Breast epithelium (tissue), 4 donors: ENCODE measurements around the gene UTP11. TPM values are rescaled to one million over a fixed set of nuclear protein-coding genes. Genes with fewer than 3 reads are reported as not detected.
A peak's percentile ranks its signal among the peaks of the same experiment; 100 is the strongest.

Experiments used
- DNase-seq, 2 donors: peaks; one replicate each; pipeline ENCODE4 v3.0.0-alpha.2; 2019; ENCODE audit warnings: low spot score in 2 of 2
- H3K27ac ChIP-seq, 2 donors: fragments of 200-600 bp; sonication (generic) in 1 of 2; one replicate each; pipeline ENCODE4 v1.5.1; 2016 to 2019; ENCODE audit warnings: mild to moderate bottlenecking in 1 of 2
- H3K27me3 ChIP-seq, 2 donors: fragments of 200-600 bp; sonication (generic) in 1 of 2; one replicate each; pipeline versions ENCODE4 v1.5.1 to v1.6.0; 2017 to 2019; ENCODE audit warnings: control low read depth in 1 of 2, mild to moderate bottlenecking in 1 of 2
- H3K36me3 ChIP-seq: fragments of 200-600 bp; one replicate; pipeline ENCODE4 v1.5.1; 2019
- H3K4me1 ChIP-seq, 2 donors: fragments of 200-600 bp; sonication (generic); one replicate each; pipeline ENCODE4 v1.5.1; 2016 to 2019; ENCODE audit warnings: control low read depth in 1 of 2
- H3K4me3 ChIP-seq, 3 donors: fragments of 200-600 bp; sonication (generic); 1 replicate in 2 of 3; 2 replicates in 1 of 3; pipeline ENCODE4 v1.5.1; 2016 to 2019; ENCODE audit warnings: mild to moderate bottlenecking in 3 of 3, moderate library complexity in 2 of 3
- H3K9me3 ChIP-seq, 2 donors: fragments of 200-600 bp; sonication (generic) in 1 of 2; one replicate each; pipeline ENCODE4 v1.5.1; 2016 to 2019; ENCODE audit warnings: control low read depth in 1 of 2
- CTCF ChIP-seq, 3 donors: fragments of 450-650 bp; IDR thresholded peaks; one replicate each; pipeline ENCODE4 v1.5.1; 2016 to 2017; ENCODE audit warnings: antibody characterized with exemption in 3 of 3, mild to moderate bottlenecking in 3 of 3, moderate library complexity in 3 of 3
- POLR2A ChIP-seq: fragments of 450-650 bp; IDR thresholded peaks from one replicate; pipeline ENCODE4 v1.6.1; 2016; ENCODE audit warnings: antibody characterized with exemption, mild to moderate bottlenecking, moderate library complexity
- POLR2AphosphoS5 ChIP-seq, 3 donors: sonication (generic); formaldehyde crosslinking; IDR thresholded peaks; one replicate each; pipeline ENCODE4 v1.6.1; 2017; ENCODE audit warnings: antibody characterized with exemption in 3 of 3
- intact Hi-C: fragments of 100-400 bp; cut with DNase I; formaldehyde crosslinking; loops from one replicate; pipeline ENCODE4 v1.15.1; 2023; ENCODE audit warnings: low total_unique reads
- total RNA-seq, 3 donors: library from RNA; depleted of rRNA; stranded (reverse); fragments of >200 nt; gene quantifications; one replicate each; pipeline ENCODE4 v1.1.0, GENCODE V29; 2016

UTP11 gene
- total RNA-seq, 3 donors from 2014 or later, result 22.6 to 29.2 (median 25.6) TPM

DNA sequence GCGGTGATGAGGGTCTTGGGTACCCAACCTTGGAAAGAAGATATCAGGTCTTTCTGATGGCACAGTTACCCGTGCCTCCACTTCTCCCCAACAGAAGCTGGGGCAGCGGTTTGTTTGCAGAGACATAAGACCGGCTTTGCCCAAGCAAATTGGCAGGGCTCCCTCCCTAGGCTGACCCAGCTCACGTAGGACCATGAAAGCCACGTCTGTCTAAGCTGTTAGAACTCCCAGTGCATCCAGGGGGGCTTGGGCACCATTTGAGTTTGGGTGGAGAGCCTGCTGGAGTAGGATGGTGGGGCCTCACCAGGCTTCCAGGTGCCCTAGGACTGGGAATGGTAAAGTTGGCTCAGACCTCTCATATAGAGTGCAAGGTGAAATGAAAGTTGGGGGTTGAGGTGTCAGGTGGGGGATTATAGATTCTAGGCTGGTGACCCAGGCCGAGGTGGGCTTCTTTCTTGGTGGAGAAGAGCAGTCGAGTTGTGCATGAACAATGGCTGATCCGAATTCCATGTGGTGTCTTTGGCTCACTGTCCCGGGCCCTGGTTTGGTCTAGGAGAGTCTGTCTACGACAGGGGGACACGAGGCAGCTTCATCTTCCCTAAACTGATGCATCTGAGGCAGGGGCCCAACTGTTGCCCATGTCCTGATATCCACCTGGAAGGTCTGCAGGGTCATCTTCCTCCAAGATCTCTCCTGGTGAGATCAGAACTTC, 30.7 kb downstream of the UTP11 start:
- TF ChIP-seq POLR2AphosphoS5 (IDR thresholded peaks at IDR 0.05), result no peak
- TF ChIP-seq POLR2A, result no peak
- no peak for TF ChIP-seq CTCF (IDR thresholded peaks at IDR 0.05)
- no peak overlapping the region for H3K4me3 ChIP-seq
- H3K4me1 ChIP-seq, result peaks cover 3 to 4% of the 10 kb centered on the region in 2 donors
- no peaks in the 10 kb centered on the region for H3K9me3 ChIP-seq
- H3K27ac ChIP-seq, result no peak overlapping the region
- no peaks in the 10 kb centered on the region for H3K36me3 ChIP-seq
- peaks cover 12 to 38% of the 10 kb centered on the region in 2 donors for H3K27me3 ChIP-seq
- intact Hi-C loops, result no loop called here
- no peak for DNase-seq

DNA sequence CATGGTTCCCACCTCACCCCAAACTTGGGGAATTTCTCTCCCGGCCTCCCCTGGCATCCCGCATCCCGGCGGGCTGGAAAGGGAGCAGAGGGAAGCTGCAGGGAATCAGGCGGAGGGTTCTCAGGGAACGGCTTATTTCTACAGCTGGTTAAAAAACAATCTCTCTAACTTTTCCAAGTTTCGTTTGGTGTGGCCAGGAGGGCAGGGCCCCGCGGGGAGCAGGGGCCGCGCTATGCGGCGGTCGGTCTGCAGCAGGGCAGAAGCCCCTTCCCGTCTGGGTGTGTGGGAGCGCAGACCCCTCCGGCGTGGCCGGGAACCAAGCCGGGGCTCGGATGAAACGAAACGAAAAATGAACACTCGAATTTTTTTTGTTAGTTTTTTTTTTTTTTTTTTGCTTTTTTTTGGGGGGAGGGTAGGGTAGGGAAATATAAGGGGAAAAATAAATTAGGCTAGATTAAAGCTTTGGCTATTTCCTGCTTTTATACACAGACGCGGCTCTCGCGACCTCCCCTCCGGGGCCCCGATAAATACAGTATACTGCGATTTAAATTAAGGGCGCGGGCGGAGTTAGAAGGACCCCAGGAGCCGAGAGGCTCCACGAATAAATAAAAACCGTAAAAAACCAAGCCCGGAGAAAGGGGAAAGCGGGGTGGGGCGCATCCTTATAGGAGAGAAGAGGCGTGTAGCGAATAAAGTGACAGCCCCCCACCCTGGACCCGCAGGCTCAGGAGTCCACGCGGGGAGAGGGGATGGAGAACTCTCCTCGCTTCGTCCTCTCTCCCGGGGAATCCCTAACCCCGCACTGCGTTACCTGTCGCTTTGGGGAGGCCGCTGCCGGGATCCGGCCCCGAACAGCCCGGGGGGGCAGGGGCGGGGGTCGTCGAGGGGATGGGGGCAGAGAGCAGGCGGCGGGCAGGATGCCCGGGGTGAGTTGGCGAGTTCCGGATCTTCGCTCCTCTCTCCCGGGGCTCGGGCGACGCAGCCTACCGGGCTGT, 32.0 kb downstream of the UTP11 start:
- TF ChIP-seq CTCF (IDR thresholded peaks at IDR 0.05) (no peak), POLR2A (no peak), POLR2AphosphoS5 (IDR thresholded peaks at IDR 0.05) (no peak)
- Histone ChIP-seq H3K4me3 (peak overlapping the region; percentile 18 to 70 (median 63)), H3K9me3 (no peaks in the 10 kb centered on the region), H3K27ac (no peak overlapping the region), H3K27me3 (peaks cover 12 to 38% of the 10 kb centered on the region in 2 donors), H3K36me3 (no peaks in the 10 kb centered on the region), H3K4me1 (peaks cover 3 to 4% of the 10 kb centered on the region in 2 donors)
- intact Hi-C loops, result no loop called here
- no peak for DNase-seq

DNA sequence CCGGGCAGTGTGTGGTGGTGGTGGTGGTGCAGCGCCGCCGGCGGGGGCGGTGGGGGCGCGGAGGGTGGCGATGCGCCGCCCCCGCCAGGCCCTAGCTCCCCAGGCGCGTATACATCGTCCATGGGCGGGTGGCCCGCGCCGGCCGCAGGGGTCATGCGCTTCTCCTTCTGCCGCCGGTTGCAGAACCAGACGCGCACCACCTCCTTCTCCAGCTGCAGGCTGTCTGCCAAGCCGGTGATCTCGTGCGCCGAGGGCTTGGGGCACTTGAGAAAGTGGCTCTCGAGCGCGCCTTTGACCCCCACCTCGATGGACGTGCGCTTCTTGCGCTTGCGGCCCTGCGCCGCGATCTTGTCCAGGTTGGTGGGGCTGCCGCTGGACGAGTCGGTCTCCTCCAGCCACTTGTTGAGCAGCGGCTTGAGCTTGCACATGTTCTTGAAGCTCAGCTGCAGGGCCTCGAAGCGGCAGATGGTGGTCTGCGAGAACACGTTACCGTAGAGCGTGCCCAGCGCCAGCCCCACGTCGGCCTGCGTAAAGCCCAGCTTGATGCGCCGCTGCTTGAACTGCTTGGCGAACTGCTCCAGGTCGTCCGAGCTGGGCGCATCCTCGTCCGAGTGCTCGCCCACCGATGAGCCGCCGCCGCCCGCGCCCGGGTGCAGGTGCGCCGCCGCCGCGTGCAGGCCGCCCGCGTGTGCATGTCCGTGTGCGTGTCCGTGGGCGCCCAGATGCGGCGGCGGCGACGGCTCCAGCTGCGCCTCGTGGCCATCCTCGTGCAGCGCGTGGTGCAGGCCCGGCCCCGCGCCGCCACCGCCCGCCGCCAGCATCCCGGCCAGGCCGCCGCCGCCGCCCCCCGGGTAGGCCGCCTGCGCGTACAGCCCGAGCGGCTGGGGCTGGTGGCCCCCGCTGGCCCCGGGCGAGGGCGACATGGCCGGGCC, 33.1 kb downstream of the UTP11 start:
- DNase-seq, result no peak
- TF ChIP-seq CTCF (IDR thresholded peaks at IDR 0.05), result no peak
- no peak for TF ChIP-seq POLR2A
- TF ChIP-seq POLR2AphosphoS5 (IDR thresholded peaks at IDR 0.05), result no peak
- Histone ChIP-seq H3K27me3 (peaks cover 12 to 38% of the 10 kb centered on the region in 2 donors), H3K27ac (no peak overlapping the region), H3K9me3 (no peaks in the 10 kb centered on the region), H3K4me3 (peak overlapping the region in 2 of 3 donors; percentile 63 to 70), H3K4me1 (peaks cover 3 to 4% of the 10 kb centered on the region in 2 donors), H3K36me3 (no peaks in the 10 kb centered on the region)
- intact Hi-C loops, result no loop called here

DNA sequence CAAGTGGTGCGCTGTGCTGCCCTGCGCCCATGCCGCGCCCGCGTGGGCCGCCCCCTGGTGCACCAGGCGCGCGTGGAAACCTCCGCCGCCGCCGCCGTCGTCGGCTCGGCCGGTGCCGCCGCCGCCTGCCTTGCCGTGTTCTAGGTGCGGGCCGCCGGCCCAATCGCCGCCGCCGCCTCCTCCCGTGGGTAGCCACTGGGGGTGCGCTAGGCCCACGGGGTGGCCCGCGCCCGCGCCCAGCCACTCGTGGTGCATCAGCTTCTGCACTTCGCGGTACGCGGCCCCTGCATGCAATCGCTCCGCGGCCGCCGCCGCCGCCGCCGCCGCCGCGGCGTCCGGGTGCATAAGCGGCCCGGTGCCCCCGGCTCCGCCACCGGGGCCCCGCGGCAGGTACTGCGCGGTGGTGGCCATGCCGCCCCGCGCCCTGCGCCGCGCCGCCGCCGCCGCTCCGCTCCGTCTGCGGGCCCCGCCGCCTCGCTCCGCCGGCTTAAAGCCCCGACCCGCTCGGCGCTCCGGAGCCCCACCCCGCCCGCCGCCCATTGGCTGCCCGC, 33.9 kb downstream of the UTP11 start, which contains the start of gene POU3F1:
POU3F1 (minus strand) TSS at position 461 of the 551 bp plus-strand sequence; CDS start at position 411, 50 bp downstream.
- TF ChIP-seq POLR2A, result no peak
- Histone ChIP-seq H3K36me3 (no peaks in the 10 kb centered on the region), H3K27ac (peak within 1 kb of the TSS; percentile 32 to 55), H3K27me3 (peaks cover 12 to 38% of the 10 kb centered on the region in 2 donors), H3K9me3 (no peaks in the 10 kb centered on the region), H3K4me1 (peaks cover 3 to 4% of the 10 kb centered on the region in 2 donors), H3K4me3 (peak within 1 kb of the TSS; percentile 62 to 70 (median 63))
- no peak for DNase-seq
- intact Hi-C loops, result no loop called here
